Naive thymus-derived CD8-positive, alpha-beta T cell (primary cell): ENCODE data around the gene KCNMB3. TPM values are rescaled to one million over a fixed set of nuclear protein-coding genes. Genes with fewer than 3 reads are reported as not detected.

Source experiments
- ATAC-seq, 2 donors: fragments of 150-1000 bp; cut with Tn5 transposase in 1 of 2; sonication (Bioruptor Pico), chemical (Tn5 transposase) in 1 of 2; 1 replicate in 1 of 2; 2 replicates in 1 of 2; pipeline ENCODE4 v1.10.0; 2021; ENCODE audit warnings: mild to moderate bottlenecking in 2 of 2, moderate library complexity in 2 of 2
- POLR2A ChIA-PET: fragments of 350-600 bp; sonication (Branson Sonifier 250); formaldehyde crosslinking; loops from one replicate; lab custom pipeline; 2021; ENCODE audit warnings: antibody characterized with exemption; lab: Charles Lee
- DNase-seq, 10 donors: peaks; one replicate each; pipeline versions ENCODE4 v3.0.0 to v3.0.0-alpha.2; 2020 to 2022
- H3K27ac Mint-ChIP-seq, 10 donors: one replicate each; pipeline ENCODE4 v1.8.0; 2020 to 2022; ENCODE audit warnings: mild to moderate bottlenecking in 10 of 10, mixed read lengths in 10 of 10, moderate library complexity in 4 of 10, inconsistent platforms in 1 of 10
- H3K27me3 Mint-ChIP-seq, 5 donors: one replicate each; pipeline ENCODE4 v1.8.0; 2021 to 2022; ENCODE audit warnings: mixed read lengths in 5 of 5
- H3K36me3 Mint-ChIP-seq, 3 donors: one replicate each; pipeline ENCODE4 v1.8.0; 2020 to 2022; ENCODE audit warnings: mixed read lengths in 3 of 3, mild to moderate bottlenecking in 2 of 3, inconsistent platforms in 1 of 3
- H3K4me1 Mint-ChIP-seq, 4 donors: one replicate each; pipeline ENCODE4 v1.8.0; 2021 to 2022; ENCODE audit warnings: mixed read lengths in 4 of 4
- H3K4me3 Mint-ChIP-seq, 10 donors: one replicate each; pipeline ENCODE4 v1.8.0; 2020 to 2022; ENCODE audit warnings: mild to moderate bottlenecking in 10 of 10, mixed read lengths in 10 of 10, moderate library complexity in 6 of 10, inconsistent platforms in 1 of 10
- H3K9me3 Mint-ChIP-seq, 9 donors: one replicate each; pipeline ENCODE4 v1.8.0; 2020 to 2022; ENCODE audit warnings: mixed read lengths in 9 of 9, mild to moderate bottlenecking in 3 of 9, inconsistent platforms in 1 of 9, moderate library complexity in 1 of 9
- polyA plus RNA-seq, 3 donors: library from polyadenylated mRNA; unstranded; fragments of 300-500 nt; fragmentation: Illumina TruSeq; gene quantifications; one replicate each; pipeline ENCODE4 v1.2.3, GENCODE V29; 2021
- total RNA-seq, 8 experiments: library from RNA in 2 of 8; stranded (reverse) in 2 of 8; gene quantifications; one replicate each; pipeline ENCODE4 v1.2.3 and lab custom pipeline; 2021 to 2026

The KCNMB3 gene, protein sequence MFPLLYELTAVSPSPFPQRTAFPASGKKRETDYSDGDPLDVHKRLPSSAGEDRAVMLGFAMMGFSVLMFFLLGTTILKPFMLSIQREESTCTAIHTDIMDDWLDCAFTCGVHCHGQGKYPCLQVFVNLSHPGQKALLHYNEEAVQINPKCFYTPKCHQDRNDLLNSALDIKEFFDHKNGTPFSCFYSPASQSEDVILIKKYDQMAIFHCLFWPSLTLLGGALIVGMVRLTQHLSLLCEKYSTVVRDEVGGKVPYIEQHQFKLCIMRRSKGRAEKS
- 1 to 10 TPM; 1.9 to 2.4 TPM for total RNA-seq
- under 1 TPM; 0.19 to 0.55 (median 0.53) TPM for polyA plus RNA-seq
- total RNA-seq (lab: John Stamatoyannopoulos, UW) = 0.59 to 2.5 (median 1.0) reads per million in 6 experiments

GRCh38 chr3:179250803-179251476, at the start of gene KCNMB3:
TSS of gene KCNMB3 (minus strand) at chr3:179251114. CDS start at chr3:179250990, 124 bp downstream.
- peaks cover 0 to 4% (median 0%) of the 10 kb centered on the region in 4 donors for H3K4me1 Mint-ChIP-seq
- ATAC-seq (no peak), DNase-seq (no peak)
- peaks cover 0 to 10% (median 6%) of the 10 kb centered on the region in 9 donors for H3K9me3 Mint-ChIP-seq
- H3K27ac Mint-ChIP-seq = no peak within 1 kb of the TSS
- H3K36me3 Mint-ChIP-seq = peaks cover 5 to 12% (median 9%) of the 10 kb centered on the region in 3 donors
- POLR2A ChIA-PET = no interaction called here
- H3K4me3 Mint-ChIP-seq = peak within 1 kb of the TSS in 1 of 10 donors; percentile 14
- H3K27me3 Mint-ChIP-seq = no peaks in the 10 kb centered on the region

GRCh38 chr3:179299999-179300613, 49.2 kb upstream of the KCNMB3 start:
- H3K36me3 Mint-ChIP-seq = peaks cover 0 to 10% (median 0%) of the 10 kb centered on the region in 3 donors
- DNase-seq (no peak), ATAC-seq (no peak)
- POLR2A ChIA-PET = no interaction called here
- H3K27ac Mint-ChIP-seq = no peak overlapping the region
- peaks cover 0 to 11% (median 4%) of the 10 kb centered on the region in 5 donors for H3K27me3 Mint-ChIP-seq
- H3K9me3 Mint-ChIP-seq = peaks cover 0 to 8% (median 0%) of the 10 kb centered on the region in 9 donors
- no peak overlapping the region for H3K4me3 Mint-ChIP-seq
- H3K4me1 Mint-ChIP-seq = no peaks in the 10 kb centered on the region

GRCh38 chr3:179299316-179299715, 48.4 kb upstream of the KCNMB3 start:
- Mint-ChIP-seq H3K27ac (no peak overlapping the region), H3K9me3 (peaks cover 0 to 8% (median 0%) of the 10 kb centered on the region in 9 donors), H3K4me1 (no peaks in the 10 kb centered on the region), H3K36me3 (peaks cover 0 to 10% (median 0%) of the 10 kb centered on the region in 3 donors), H3K27me3 (peaks cover 0 to 11% (median 5%) of the 10 kb centered on the region in 5 donors), H3K4me3 (no peak overlapping the region)
- no peak for DNase-seq
- no peak for ATAC-seq
- POLR2A ChIA-PET = no interaction called here

DNA sequence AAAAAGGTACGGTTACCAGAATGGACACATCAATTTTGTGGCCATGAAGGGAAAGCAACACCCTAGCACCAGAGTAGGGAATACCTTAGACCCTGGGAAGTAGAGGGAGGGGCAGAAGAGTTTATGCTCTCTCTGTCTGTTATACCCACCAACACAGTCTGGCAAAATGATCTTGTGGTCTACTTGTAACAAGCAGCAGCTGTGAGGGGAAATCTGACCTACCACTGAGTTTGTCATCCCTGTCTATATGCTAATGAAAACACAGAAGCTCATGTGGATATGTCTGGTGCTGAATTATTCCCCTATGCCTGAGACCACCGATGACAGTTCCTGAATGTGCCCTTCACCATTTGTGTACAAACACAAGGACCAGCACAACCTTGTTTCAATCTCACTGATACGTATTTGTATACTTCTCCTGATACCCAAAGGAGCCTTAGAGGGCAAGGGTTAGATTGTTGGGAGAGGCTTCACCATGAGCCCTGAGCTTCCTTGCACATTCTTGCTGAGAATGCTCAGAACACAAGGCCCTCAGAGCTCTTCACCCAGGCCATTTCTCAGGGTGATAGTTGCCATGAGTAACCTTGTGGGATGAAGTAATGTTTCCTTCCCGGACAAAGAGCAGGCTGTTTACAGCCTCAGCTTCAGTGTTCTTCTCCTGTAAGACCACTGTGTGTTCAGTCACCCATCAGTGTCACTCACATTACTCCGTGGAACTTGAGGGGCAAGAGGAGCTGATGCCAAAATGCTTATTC, 47.2 kb upstream of the KCNMB3 start:
- no peak for DNase-seq
- no peak overlapping the region for H3K27ac Mint-ChIP-seq
- no peak overlapping the region for H3K4me3 Mint-ChIP-seq
- no peaks in the 10 kb centered on the region for H3K4me1 Mint-ChIP-seq
- peaks cover 0 to 10% (median 0%) of the 10 kb centered on the region in 3 donors for H3K36me3 Mint-ChIP-seq
- H3K27me3 Mint-ChIP-seq = peaks cover 0 to 11% (median 4%) of the 10 kb centered on the region in 5 donors
- no peak for ATAC-seq
- POLR2A ChIA-PET = no interaction called here
- H3K9me3 Mint-ChIP-seq = peaks cover 0 to 8% (median 0%) of the 10 kb centered on the region in 9 donors

- POLR2A ChIA-PET = no interaction called here
- peaks cover 0 to 4% (median 0%) of the 10 kb centered on the region in 3 donors for H3K36me3 Mint-ChIP-seq
- DNase-seq (no peak), ATAC-seq (no peak)
- H3K27me3 Mint-ChIP-seq = peaks cover 4 to 11% (median 8%) of the 10 kb centered on the region in 5 donors
- H3K27ac Mint-ChIP-seq = no peak overlapping the region
- H3K4me3 Mint-ChIP-seq = no peak overlapping the region
- peaks cover 0 to 4% (median 0%) of the 10 kb centered on the region in 9 donors for H3K9me3 Mint-ChIP-seq
- H3K4me1 Mint-ChIP-seq = no peaks in the 10 kb centered on the region
Measured at GRCh38 chr3:179292450-179292849, 41.5 kb upstream of the KCNMB3 start.

DNA sequence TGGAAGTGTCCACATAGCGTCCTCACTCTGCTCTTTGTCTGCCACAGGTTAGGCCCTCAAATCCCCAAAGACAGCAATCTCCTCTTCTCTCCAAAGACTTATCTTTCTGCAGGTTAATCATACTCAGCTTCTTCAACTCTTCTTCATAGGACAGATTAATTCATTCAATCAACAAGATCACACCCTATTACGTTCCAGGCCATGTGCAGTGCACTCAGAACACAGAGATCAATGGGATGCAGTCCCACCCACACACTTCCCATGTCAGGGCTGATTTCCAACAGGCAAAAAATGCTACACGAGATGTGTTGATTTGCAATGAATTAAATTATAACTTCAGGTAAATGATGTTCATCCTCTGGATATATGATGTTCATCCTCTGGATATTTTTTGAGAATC, 38.4 kb upstream of the KCNMB3 start:
- POLR2A ChIA-PET = interaction anchor here (0.6 kb wide), 1 partner anchor 44 kb away, joined by 6 read pairs; no protein-coding TSS in a partner anchor
- DNase-seq (no peak), ATAC-seq (no peak)
- Mint-ChIP-seq H3K27me3 (peaks cover 0 to 6% (median 3%) of the 10 kb centered on the region in 5 donors), H3K9me3 (no peaks in the 10 kb centered on the region), H3K36me3 (no peaks in the 10 kb centered on the region), H3K4me1 (no peaks in the 10 kb centered on the region), H3K4me3 (no peak overlapping the region), H3K27ac (no peak overlapping the region)

- no peak for DNase-seq
- no peak overlapping the region for H3K4me3 Mint-ChIP-seq
- H3K36me3 Mint-ChIP-seq = no peaks in the 10 kb centered on the region
- H3K4me1 Mint-ChIP-seq = no peaks in the 10 kb centered on the region
- no peak overlapping the region for H3K27ac Mint-ChIP-seq
- no peak for ATAC-seq
- peaks cover 0 to 6% (median 3%) of the 10 kb centered on the region in 5 donors for H3K27me3 Mint-ChIP-seq
- no peaks in the 10 kb centered on the region for H3K9me3 Mint-ChIP-seq
- POLR2A ChIA-PET = interaction anchor here (0.6 kb wide), 1 partner anchor 44 kb away, joined by 6 read pairs; no protein-coding TSS in a partner anchor
Measured at GRCh38 chr3:179288845-179289244, 37.9 kb upstream of the KCNMB3 start.

DNA sequence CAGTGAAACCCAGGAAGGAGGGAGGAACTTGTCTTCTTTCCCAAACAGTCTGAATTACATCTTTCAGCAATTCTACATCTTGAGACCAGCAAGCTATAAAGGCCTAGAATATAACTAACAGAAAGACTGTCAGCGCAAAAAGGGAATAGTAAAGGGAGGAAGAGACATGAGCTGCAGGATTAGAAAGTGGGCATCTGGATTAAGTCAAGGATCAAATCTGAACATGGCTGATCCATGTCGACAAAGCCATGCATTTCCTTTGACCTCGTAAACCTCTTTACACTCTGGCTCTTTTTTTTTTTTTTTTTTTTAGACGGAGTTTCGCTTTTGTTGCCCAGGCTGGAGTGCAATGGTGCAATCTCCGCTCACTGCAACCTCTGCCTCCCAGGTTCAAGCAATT, 35.4 kb upstream of the KCNMB3 start:
- DNase-seq = no peak
- POLR2A ChIA-PET = no interaction called here
- Mint-ChIP-seq H3K4me1 (no peaks in the 10 kb centered on the region), H3K27me3 (peaks cover 0 to 11% (median 5%) of the 10 kb centered on the region in 5 donors), H3K9me3 (no peaks in the 10 kb centered on the region), H3K36me3 (no peaks in the 10 kb centered on the region), H3K4me3 (no peak overlapping the region), H3K27ac (no peak overlapping the region)
- ATAC-seq = no peak

DNA sequence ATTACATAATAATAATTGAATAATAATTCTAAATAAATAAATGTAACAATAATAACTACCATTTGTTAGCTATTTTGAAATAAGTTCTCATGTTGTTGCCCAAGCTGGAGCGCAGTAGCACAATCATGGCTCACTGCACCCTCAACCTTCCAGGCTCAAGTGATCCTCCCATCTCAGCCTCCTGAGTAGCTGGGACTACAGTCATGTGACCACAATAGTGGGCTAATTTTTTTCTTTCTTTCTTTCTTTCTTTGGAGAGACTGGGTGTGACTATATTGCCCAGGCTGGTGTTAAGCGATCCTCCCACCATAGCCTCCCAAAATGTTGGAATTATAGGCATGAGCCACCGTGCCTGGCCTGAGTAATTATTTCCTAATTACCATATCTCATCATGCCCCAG, 30.9 kb upstream of the KCNMB3 start:
- H3K4me3 Mint-ChIP-seq = no peak overlapping the region
- no peaks in the 10 kb centered on the region for H3K4me1 Mint-ChIP-seq
- no peak for DNase-seq
- no peak overlapping the region for H3K27ac Mint-ChIP-seq
- peaks cover 3 to 23% (median 8%) of the 10 kb centered on the region in 5 donors for H3K27me3 Mint-ChIP-seq
- no peaks in the 10 kb centered on the region for H3K9me3 Mint-ChIP-seq
- no peaks in the 10 kb centered on the region for H3K36me3 Mint-ChIP-seq
- POLR2A ChIA-PET = no interaction called here
- ATAC-seq = no peak

DNA sequence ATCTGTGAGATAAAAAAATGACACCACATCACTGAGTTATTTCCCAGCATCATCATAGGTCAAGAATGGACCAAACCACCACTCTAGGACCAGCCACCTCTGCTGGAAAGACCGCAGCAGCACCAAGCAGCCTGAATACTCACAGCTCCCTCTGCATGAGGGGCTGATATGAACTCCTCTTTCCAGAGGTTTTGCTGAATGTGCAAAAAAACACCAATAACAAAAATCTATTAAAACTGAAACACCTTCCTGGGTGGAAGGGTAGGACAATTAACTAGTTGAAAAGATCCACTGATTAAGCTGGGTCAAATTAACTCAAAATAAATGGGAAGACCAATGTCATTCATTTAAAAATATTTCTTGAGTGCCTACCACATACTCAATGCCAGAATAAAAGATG, 28.9 kb upstream of the KCNMB3 start:
- no peak overlapping the region for H3K27ac Mint-ChIP-seq
- ATAC-seq (no peak), DNase-seq (no peak)
- H3K27me3 Mint-ChIP-seq = peaks cover 3 to 23% (median 15%) of the 10 kb centered on the region in 5 donors
- H3K36me3 Mint-ChIP-seq = no peaks in the 10 kb centered on the region
- POLR2A ChIA-PET = no interaction called here
- no peak overlapping the region for H3K4me3 Mint-ChIP-seq
- H3K4me1 Mint-ChIP-seq = no peaks in the 10 kb centered on the region
- H3K9me3 Mint-ChIP-seq = no peaks in the 10 kb centered on the region

DNA sequence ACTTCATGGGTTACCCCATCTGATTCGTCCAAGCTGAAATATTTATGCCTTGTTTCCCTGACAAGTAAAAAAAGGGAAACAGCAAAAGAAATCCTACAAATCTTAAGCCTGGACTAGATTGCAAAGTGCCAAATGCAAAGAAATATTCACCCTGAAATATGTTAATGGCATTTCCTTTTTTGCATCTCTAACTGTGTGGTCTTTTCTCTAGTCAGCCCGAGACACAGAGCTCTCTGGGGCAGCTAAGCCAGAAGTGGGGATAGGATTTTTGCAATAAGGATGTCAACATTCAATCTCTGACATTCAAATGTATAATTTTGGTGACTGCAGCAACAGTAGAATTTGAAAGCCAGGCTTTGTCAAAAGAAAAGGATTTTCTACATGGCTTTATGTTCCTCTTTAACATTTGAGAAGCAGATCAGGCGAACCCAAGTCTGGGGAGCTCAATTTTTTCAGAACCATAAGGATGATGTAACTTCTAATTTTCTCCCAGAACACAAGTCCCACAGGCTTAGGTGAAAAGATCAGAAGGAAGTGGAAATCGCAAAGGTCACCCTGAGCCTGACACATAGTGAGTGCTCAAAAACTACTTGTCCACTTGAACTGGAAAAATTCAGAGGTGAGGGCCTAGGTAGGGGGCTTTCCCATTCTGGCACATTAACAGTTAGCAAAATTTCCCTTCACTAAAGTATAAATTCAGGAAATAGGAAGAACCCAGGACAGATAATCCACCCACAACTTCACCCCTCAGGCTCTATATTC, 28.2 kb upstream of the KCNMB3 start:
- ATAC-seq (no peak), DNase-seq (no peak)
- no peak overlapping the region for H3K4me3 Mint-ChIP-seq
- POLR2A ChIA-PET = no interaction called here
- H3K4me1 Mint-ChIP-seq = no peaks in the 10 kb centered on the region
- H3K27me3 Mint-ChIP-seq = peaks cover 2 to 24% (median 15%) of the 10 kb centered on the region in 5 donors
- no peaks in the 10 kb centered on the region for H3K9me3 Mint-ChIP-seq
- no peak overlapping the region for H3K27ac Mint-ChIP-seq
- no peaks in the 10 kb centered on the region for H3K36me3 Mint-ChIP-seq

DNA sequence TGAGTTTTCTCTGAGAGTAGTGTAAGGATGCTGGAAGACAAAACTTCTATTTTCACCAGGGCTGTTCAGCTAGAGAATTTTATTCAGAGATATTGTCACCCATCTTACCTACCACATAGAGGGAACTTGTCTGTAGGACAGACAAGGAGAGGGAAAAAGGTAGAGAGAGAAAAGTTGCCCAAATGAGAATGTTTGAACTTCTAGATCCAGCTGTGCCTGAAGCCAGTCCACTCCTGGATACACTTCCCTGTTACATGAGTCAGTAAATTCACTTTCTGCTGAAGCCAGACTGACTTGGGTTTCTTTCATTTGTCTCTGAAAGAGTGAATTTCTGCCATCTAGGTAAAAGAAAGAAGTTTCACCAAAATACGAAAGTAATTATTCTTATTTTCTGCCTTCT, 27.2 kb upstream of the KCNMB3 start:
- Mint-ChIP-seq H3K9me3 (no peaks in the 10 kb centered on the region), H3K36me3 (no peaks in the 10 kb centered on the region), H3K4me1 (no peaks in the 10 kb centered on the region), H3K4me3 (no peak overlapping the region), H3K27me3 (peaks cover 2 to 24% (median 14%) of the 10 kb centered on the region in 5 donors), H3K27ac (no peak overlapping the region)
- ATAC-seq (no peak), DNase-seq (no peak)
- POLR2A ChIA-PET = no interaction called here
